ENCODE data around the gene CTXND1. TPM values are rescaled to one million over a fixed set of nuclear protein-coding genes. Genes with fewer than 3 reads are reported as not detected.

CTXND1 gene
- total and polyA plus RNA-seq, 2 experiments from 2014 or later, result 0.05 TPM; not detected in 1

- no peak for TF ChIP-seq EZH2 (IDR thresholded peaks at IDR 0.05; ENCODE audit: low read depth, unreplicated experiment)
These were observed 84.1 kb downstream of the CTXND1 start (continued) for GRCh38 chr15:80167936-80168335.

- peaks cover 37% of the 10 kb centered on the region for H3K36me3 Mint-ChIP-seq (ENCODE audit: low read depth)
- H3K4me3 ChIP-seq, result no peak overlapping the region
These were observed 88.1 kb downstream of the CTXND1 start for GRCh38 chr15:80163897-80164296.

GRCh38 chr15:80163217-80163616 lies 88.8 kb downstream of the CTXND1 start:
- no peak overlapping the region for H3K27ac Mint-ChIP-seq
- Histone ChIP-seq H3K79me2 (replicated peaks; ENCODE audit: insufficient read depth) (no peaks in the 10 kb centered on the region), H3K4me1 (ENCODE audit: insufficient read depth) (no peaks in the 10 kb centered on the region), H3K4me3 (no peak overlapping the region), H3K27me3 (ENCODE audit: insufficient read depth) (no peaks in the 10 kb centered on the region), H4K20me1 (replicated peaks; ENCODE audit: insufficient read depth) (no peaks in the 10 kb centered on the region), H3F3A (replicated peaks; ENCODE audit: low read depth) (no peaks in the 10 kb centered on the region), H3K27ac (ENCODE audit: low read depth) (no peak overlapping the region), H3K4me2 (no peak overlapping the region), H2AFZ (no peak overlapping the region), H3K9me2 (ENCODE audit: insufficient read depth) (no peaks in the 10 kb centered on the region), H3K36me3 (ENCODE audit: insufficient read depth) (no peaks in the 10 kb centered on the region; the same call in 1 of the 2 replicates)
- peaks cover 5% of the 10 kb centered on the region for H3K27me3 Mint-ChIP-seq (ENCODE audit: insufficient read depth, low read depth, poor library complexity)
- no peaks in the 10 kb centered on the region; the same call in 2 of the 3 replicates for H3K9me3 Mint-ChIP-seq
- ATAC-seq, result no peak
- H3K36me3 Mint-ChIP-seq (ENCODE audit: low read depth), result peaks cover 32% of the 10 kb centered on the region
- H3K4me3 Mint-ChIP-seq, result no peak overlapping the region
- no peak for DNase-seq (ENCODE audit: low spot score)
- H3K4me1 Mint-ChIP-seq, result no peaks in the 10 kb centered on the region
- TF ChIP-seq ZNF462 (CRISPR knock-in tag; IDR thresholded peaks at IDR 0.05), result no peak
- no peak for TF ChIP-seq REST (IDR thresholded peaks at IDR 0.05; ENCODE audit: unreplicated experiment)

More at GRCh38 chr15:80163897-80164296, 88.1 kb downstream of the CTXND1 start:
- H3K4me3 Mint-ChIP-seq, result no peak overlapping the region
- Histone ChIP-seq H4K20me1 (replicated peaks; ENCODE audit: insufficient read depth) (no peaks in the 10 kb centered on the region), H3K36me3 (ENCODE audit: insufficient read depth) (no peaks in the 10 kb centered on the region; the same call in 1 of the 2 replicates), H3K4me1 (ENCODE audit: insufficient read depth) (no peaks in the 10 kb centered on the region), H3K9me2 (ENCODE audit: insufficient read depth) (no peaks in the 10 kb centered on the region), H3K27me3 (ENCODE audit: insufficient read depth) (no peaks in the 10 kb centered on the region), H3K4me2 (no peak overlapping the region), H3F3A (replicated peaks; ENCODE audit: low read depth) (no peaks in the 10 kb centered on the region), H3K27ac (ENCODE audit: low read depth) (no peak overlapping the region), H3K79me2 (replicated peaks; ENCODE audit: insufficient read depth) (no peaks in the 10 kb centered on the region), H2AFZ (no peak overlapping the region)
- H3K27ac Mint-ChIP-seq, result no peak overlapping the region
- TF ChIP-seq EZH2 (IDR thresholded peaks at IDR 0.05; ENCODE audit: low read depth, unreplicated experiment) (no peak), ETS1 (IDR thresholded peaks at IDR 0.05) (no peak), EZH2phosphoT487 (IDR thresholded peaks at IDR 0.05; ENCODE audit: unreplicated experiment) (no peak), ZNF331 (CRISPR knock-in tag; IDR thresholded peaks at IDR 0.05; ENCODE audit: low read depth) (no peak), CREB1 (CRISPR knock-in tag; IDR thresholded peaks at IDR 0.05; ENCODE audit: low read depth) (no peak), STAT1 (IDR thresholded peaks at IDR 0.05; ENCODE audit: unreplicated experiment) (no peak)
- H3K27me3 Mint-ChIP-seq (ENCODE audit: insufficient read depth, low read depth, poor library complexity), result peaks cover 5% of the 10 kb centered on the region
- no peaks in the 10 kb centered on the region for H3K4me1 Mint-ChIP-seq
- no peaks in the 10 kb centered on the region; the same call in 2 of the 3 replicates for H3K9me3 Mint-ChIP-seq
- ATAC-seq (no peak), DNase-seq (ENCODE audit: low spot score) (no peak)

Data from GM23338 (cell line).